ENCODE results near the gene SLC25A38.

DNA sequence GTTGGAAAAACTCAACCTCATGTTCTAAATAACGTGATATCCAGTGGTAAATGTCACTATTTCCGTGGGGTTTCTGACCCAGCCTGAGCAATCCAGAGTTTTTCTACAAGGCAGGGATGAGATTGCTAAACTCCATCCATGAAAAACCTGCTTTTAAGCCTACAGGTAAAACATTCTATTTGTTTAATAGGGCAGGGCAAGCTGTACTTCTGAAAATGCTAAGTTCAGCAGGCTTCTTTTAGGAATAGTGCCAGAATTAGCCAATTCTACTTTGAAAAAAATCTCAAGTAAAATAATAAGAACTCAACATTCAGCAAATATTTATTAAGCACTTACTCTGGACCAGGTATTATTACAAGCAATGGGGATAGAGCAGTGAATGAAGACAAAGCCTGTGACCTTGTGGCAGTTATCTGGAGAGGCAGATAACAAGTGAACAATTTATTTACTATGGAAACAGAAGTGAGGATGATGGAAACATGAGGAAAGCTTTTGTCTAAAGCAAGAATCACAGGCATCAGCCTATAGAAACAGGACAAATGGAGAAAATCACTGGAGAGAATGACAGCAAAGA lies 36.7 kb downstream of the SLC25A38 start:
- TF ChIP-seq, protein P1, sequence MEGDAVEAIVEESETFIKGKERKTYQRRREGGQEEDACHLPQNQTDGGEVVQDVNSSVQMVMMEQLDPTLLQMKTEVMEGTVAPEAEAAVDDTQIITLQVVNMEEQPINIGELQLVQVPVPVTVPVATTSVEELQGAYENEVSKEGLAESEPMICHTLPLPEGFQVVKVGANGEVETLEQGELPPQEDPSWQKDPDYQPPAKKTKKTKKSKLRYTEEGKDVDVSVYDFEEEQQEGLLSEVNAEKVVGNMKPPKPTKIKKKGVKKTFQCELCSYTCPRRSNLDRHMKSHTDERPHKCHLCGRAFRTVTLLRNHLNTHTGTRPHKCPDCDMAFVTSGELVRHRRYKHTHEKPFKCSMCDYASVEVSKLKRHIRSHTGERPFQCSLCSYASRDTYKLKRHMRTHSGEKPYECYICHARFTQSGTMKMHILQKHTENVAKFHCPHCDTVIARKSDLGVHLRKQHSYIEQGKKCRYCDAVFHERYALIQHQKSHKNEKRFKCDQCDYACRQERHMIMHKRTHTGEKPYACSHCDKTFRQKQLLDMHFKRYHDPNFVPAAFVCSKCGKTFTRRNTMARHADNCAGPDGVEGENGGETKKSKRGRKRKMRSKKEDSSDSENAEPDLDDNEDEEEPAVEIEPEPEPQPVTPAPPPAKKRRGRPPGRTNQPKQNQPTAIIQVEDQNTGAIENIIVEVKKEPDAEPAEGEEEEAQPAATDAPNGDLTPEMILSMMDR (conservative IDR thresholded peaks at IDR 0.05 in 1 of 2, IDR thresholded peaks at IDR 0.05 in 1 of 2; ENCODE audit: extremely low read depth in 1 of 2, insufficient read depth in 1 of 2, low read depth in 1 of 2, low read length in 2 of 2) = no peak
- TF ChIP-seq EZH2 (IDR thresholded peaks at IDR 0.05; ENCODE audit: borderline replicate concordance, low read length) = no peak
